ENCODE measurements around the gene GGA3.

DNA sequence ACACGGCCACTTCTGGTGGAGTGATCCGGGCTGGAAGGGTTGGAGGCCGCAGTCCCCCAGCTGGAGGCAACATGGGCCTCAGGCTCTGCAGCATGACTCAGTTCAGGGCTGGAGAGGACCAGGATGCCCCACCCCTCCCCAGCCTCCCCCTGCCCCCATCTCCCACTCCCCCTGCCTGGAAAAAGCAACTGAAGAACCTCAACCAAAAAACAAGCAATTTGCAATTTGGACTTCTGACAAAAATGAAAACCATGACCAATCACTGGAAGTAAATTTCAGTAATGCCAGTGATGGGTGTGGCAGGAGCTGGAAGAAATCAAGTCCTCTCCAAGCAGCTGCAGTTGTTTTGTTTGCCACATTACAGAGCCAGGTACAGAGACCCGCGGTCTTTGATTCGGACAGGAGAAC lies 16.3 kb upstream of the GGA3 start:
- TF ChIP-seq, protein P1, sequence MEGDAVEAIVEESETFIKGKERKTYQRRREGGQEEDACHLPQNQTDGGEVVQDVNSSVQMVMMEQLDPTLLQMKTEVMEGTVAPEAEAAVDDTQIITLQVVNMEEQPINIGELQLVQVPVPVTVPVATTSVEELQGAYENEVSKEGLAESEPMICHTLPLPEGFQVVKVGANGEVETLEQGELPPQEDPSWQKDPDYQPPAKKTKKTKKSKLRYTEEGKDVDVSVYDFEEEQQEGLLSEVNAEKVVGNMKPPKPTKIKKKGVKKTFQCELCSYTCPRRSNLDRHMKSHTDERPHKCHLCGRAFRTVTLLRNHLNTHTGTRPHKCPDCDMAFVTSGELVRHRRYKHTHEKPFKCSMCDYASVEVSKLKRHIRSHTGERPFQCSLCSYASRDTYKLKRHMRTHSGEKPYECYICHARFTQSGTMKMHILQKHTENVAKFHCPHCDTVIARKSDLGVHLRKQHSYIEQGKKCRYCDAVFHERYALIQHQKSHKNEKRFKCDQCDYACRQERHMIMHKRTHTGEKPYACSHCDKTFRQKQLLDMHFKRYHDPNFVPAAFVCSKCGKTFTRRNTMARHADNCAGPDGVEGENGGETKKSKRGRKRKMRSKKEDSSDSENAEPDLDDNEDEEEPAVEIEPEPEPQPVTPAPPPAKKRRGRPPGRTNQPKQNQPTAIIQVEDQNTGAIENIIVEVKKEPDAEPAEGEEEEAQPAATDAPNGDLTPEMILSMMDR (IDR thresholded peaks at IDR 0.05; ENCODE audit: low read depth, low read length, poor library complexity, severe bottlenecking): no peak
- TF ChIP-seq EZH2phosphoT487 (IDR thresholded peaks at IDR 0.05; ENCODE audit: borderline replicate concordance, low read length): no peak
